Endothelial cell of umbilical vein (primary cell): ENCODE measurements around the gene IGSF3.
"Not testable (repeated sequence)": the region's sequence is repeated elsewhere in the genome, so short reads cannot be mapped to it uniquely, and the experiment has no call there.

ENCODE experiments used
- EZH2 ChIP-seq: IDR thresholded peaks from 2 replicates; pipeline ENCODE4 v1.6.1; 2012; ENCODE audit warnings: borderline replicate concordance, low read depth, mild to moderate bottlenecking, moderate library complexity, low read length, inconsistent platforms; ENCODE audit not compliant: severe bottlenecking
- FOS ChIP-seq: IDR thresholded peaks from 2 replicates; pipeline ENCODE4 v1.6.1; 2011; ENCODE audit warnings: mild to moderate bottlenecking, low read length, moderate library complexity, borderline replicate concordance; ENCODE audit not compliant: insufficient read depth
- GATA2 ChIP-seq: IDR thresholded peaks from 2 replicates; pipeline ENCODE4 v1.7.0; 2011; ENCODE audit warnings: low read depth, mild to moderate bottlenecking, moderate library complexity, mixed read lengths, low read length; ENCODE audit not compliant: insufficient read length, insufficient read depth
- MYC ChIP-seq: IDR thresholded peaks from one replicate; pipeline ENCODE4 v1.6.1; 2011; ENCODE audit warnings: mild to moderate bottlenecking, low read depth, low read length
- POLR2A ChIP-seq: IDR thresholded peaks from 2 replicates; pipeline ENCODE4 v1.6.1; 2012; ENCODE audit warnings: low read depth, mild to moderate bottlenecking, control low read depth, low read length
- POLR2AphosphoS5 ChIP-seq: IDR thresholded peaks from 2 replicates; pipeline ENCODE4 v1.6.1; 2012; ENCODE audit warnings: low read depth, mild to moderate bottlenecking, control low read depth, low read length, moderate library complexity; ENCODE audit not compliant: insufficient read depth
- TF ChIP-seq, protein P1 (sequence below), 2 donors: IDR thresholded peaks; 1 replicate in 1 of 2; 2 replicates in 1 of 2; pipeline ENCODE4 v1.5.1; 2011; ENCODE audit warnings: low read length in 2 of 2, mild to moderate bottlenecking in 2 of 2, moderate library complexity in 2 of 2, control low read depth in 1 of 2, inconsistent platforms in 1 of 2, low read depth in 1 of 2; ENCODE audit not compliant: insufficient read depth in 1 of 2; ENCODE audit errors: extremely low read depth in 1 of 2
- TF ChIP-seq, protein P2 (sequence below): IDR thresholded peaks from 2 replicates; pipeline ENCODE4 v1.6.1; 2011; ENCODE audit not compliant: insufficient read depth, insufficient read length

DNA sequence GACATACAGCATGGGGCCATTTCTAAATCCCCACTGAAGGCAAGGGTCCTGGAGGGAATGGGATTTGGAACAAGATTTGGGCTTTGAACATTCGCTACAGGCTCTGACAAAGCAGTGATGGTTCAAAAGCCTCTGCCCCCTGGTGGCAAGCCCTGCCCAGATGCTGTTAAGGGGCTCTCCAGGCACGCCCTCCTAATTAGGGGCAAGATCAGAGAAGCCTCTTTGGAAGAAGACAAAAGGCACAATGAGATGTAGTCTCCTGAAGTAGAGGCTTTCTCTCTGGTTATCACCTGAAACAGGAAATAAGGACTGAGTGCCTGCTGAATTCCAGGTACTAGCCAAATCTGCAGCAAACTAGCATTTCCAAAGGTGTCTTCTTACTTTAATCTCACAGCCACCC, 37.5 kb downstream of the IGSF3 start:
- TF ChIP-seq, protein P1, sequence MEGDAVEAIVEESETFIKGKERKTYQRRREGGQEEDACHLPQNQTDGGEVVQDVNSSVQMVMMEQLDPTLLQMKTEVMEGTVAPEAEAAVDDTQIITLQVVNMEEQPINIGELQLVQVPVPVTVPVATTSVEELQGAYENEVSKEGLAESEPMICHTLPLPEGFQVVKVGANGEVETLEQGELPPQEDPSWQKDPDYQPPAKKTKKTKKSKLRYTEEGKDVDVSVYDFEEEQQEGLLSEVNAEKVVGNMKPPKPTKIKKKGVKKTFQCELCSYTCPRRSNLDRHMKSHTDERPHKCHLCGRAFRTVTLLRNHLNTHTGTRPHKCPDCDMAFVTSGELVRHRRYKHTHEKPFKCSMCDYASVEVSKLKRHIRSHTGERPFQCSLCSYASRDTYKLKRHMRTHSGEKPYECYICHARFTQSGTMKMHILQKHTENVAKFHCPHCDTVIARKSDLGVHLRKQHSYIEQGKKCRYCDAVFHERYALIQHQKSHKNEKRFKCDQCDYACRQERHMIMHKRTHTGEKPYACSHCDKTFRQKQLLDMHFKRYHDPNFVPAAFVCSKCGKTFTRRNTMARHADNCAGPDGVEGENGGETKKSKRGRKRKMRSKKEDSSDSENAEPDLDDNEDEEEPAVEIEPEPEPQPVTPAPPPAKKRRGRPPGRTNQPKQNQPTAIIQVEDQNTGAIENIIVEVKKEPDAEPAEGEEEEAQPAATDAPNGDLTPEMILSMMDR (IDR thresholded peaks at IDR 0.05; ENCODE audit: extremely low read depth in 1 of 2, insufficient read depth in 1 of 2, low read depth in 1 of 2, low read length in 2 of 2), result not testable (repeated sequence)
- TF ChIP-seq EZH2, MYC, POLR2A, POLR2AphosphoS5, GATA2, FOS: not testable (repeated sequence)
- TF ChIP-seq, protein P2, sequence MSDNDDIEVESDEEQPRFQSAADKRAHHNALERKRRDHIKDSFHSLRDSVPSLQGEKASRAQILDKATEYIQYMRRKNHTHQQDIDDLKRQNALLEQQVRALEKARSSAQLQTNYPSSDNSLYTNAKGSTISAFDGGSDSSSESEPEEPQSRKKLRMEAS, result not testable (repeated sequence)
